ENCODE measurements around the gene RAB39A. TPM values are rescaled to one million over a fixed set of nuclear protein-coding genes. Genes with fewer than 3 reads are reported as not detected.
"Not testable (repeated sequence)": the region's sequence is repeated elsewhere in the genome, so short reads cannot be mapped to it uniquely, and the experiment has no call there.

RAB39A gene
- total RNA-seq, 1 donor = not detected

- DNase-seq (ENCODE audit: low read depth) = no peak
- no peak for TF ChIP-seq CTCF (IDR thresholded peaks at IDR 0.05; ENCODE audit: insufficient read depth, low read length)
- no peak overlapping the region for H3K4me3 ChIP-seq (ENCODE audit: low read depth, low read length)
These were observed 3.0 kb downstream of the RAB39A start for GRCh38 chr11:107931206-107931605.

DNA sequence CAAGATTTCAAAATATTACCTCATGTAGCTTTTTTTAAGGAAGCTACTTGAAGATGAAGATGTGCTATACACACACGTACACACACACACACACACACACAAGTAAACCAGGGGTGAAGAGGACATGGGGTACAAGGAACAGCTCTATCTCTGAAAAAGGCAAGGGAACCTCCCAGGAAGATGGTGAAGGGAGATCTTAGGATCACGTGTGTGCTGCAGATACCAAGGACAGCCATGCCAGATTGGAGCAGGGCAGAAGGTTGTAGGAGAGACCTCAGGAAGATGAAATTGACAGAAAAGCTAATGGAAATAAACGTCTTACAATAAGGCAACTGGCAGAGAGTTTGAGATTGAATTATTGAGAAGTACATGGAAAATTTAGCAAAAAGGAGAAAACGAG, 19.7 kb downstream of the RAB39A start:
- no peak for DNase-seq (ENCODE audit: low read depth)
- TF ChIP-seq CTCF (IDR thresholded peaks at IDR 0.05; ENCODE audit: insufficient read depth, low read length) = no peak

GRCh38 chr11:107948328-107948727, 20.1 kb downstream of the RAB39A start:
- not testable (repeated sequence) for H3K4me3 ChIP-seq (ENCODE audit: low read depth, low read length); DNase-seq (ENCODE audit: low read depth)

More for the DNA sequence above, 19.7 kb downstream of the RAB39A start:
- no peak overlapping the region for H3K4me3 ChIP-seq (ENCODE audit: low read depth, low read length)

DNA sequence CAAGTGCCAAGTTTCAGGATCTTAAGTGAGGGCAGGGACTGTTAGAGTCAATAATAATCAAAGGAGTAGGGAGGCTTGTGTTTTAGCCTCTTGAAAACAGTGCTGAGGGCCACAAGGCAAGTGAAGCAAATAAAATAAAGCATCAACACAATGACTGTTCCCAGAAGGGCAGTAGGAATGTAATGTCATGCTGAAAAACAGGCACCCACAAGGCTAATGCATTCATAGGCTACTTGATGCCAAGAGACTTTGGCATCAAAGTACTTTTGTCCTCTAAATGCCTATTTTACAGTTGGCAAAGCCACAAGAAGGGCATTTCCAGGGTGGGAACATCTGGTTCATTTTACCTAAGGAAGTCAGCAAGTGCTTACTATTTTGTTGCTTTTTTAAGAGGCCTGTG, 22.9 kb downstream of the RAB39A start:
- DNase-seq (ENCODE audit: low read depth) = no peak
- no peak overlapping the region for H3K4me3 ChIP-seq (ENCODE audit: low read depth, low read length)
- no peak for TF ChIP-seq CTCF (IDR thresholded peaks at IDR 0.05; ENCODE audit: insufficient read depth, low read length)

DNA sequence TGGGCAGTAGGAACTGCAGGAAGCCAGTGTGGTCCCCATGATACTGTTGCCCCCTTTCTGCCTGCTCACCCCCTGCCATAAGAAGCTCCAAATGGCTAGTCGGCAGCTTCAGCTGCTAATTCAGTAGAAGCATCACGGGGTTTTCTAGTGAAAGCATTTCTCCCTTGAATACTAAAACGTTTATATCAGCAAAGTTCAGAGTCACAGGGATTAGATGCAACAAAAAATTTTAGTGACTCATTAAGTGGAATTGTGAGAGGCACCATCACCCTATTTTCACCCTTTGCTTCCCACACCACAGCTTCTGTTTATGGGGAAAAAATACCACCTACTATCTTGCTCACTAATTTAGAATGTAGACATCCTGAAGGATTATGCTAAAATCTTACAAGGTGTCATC, 25.2 kb downstream of the RAB39A start:
- no peak for DNase-seq (ENCODE audit: low read depth)
- no peak for TF ChIP-seq CTCF (IDR thresholded peaks at IDR 0.05; ENCODE audit: insufficient read depth, low read length)
- H3K4me3 ChIP-seq (ENCODE audit: low read depth, low read length) = no peak overlapping the region

- no peak for TF ChIP-seq CTCF (IDR thresholded peaks at IDR 0.05; ENCODE audit: insufficient read depth, low read length)
- no peak overlapping the region for H3K4me3 ChIP-seq (ENCODE audit: low read depth, low read length)
- DNase-seq (ENCODE audit: low read depth) = no peak
These were observed 28.3 kb downstream of the RAB39A start for GRCh38 chr11:107956543-107956942.

DNA sequence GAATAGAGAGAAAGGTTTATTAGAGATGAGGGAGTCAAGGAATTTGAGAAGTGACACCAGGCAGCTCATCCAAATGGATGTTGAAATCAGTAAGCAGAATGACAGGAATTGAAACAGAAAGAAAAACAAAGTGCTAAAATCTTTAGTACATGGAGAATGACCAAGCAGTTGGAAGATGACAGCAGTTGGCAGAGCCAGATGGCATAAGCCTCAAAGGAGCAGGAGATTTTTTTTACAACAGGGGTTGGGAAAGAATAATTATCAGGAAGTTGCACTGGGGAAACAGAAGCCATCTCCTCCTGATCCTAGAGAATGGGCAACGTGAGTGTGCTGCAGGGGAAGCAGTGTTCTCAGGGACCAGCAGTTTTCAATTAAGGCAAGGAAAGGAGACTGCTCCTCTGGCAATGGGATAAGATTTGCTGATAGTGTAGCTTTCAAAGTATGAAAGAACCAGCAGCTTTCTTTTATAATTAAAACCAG, 28.9 kb downstream of the RAB39A start:
- H3K4me3 ChIP-seq (ENCODE audit: low read depth, low read length) = no peak overlapping the region
- DNase-seq (ENCODE audit: low read depth) = peak; percentile 60
- TF ChIP-seq CTCF (IDR thresholded peaks at IDR 0.05; ENCODE audit: insufficient read depth, low read length) = no peak
